Hepatocyte (in vitro differentiated cells): ENCODE measurements around the gene HIVEP1. TPM values are rescaled to one million over a fixed set of nuclear protein-coding genes. Genes with fewer than 3 reads are reported as not detected.

ENCODE experiments used
- DNase-seq: peaks from one replicate; pipeline ENCODE4 v3.0.0-alpha.2; 2016; ENCODE audit warnings: low spot score
- H2AFZ ChIP-seq: fragments of 200-600 bp; sonication (generic); 2 replicates; pipeline ENCODE4 v1.6.0; 2016; ENCODE audit warnings: antibody characterized with exemption, mild to moderate bottlenecking
- H3K27ac ChIP-seq: fragments of 200-600 bp; sonication (generic); 2 replicates; pipeline ENCODE4 v1.5.1; 2016; ENCODE audit warnings: mild to moderate bottlenecking
- H3K27me3 ChIP-seq: fragments of 200-600 bp; sonication (generic); 2 replicates; pipeline ENCODE4 v1.6.1; 2016
- H3K36me3 ChIP-seq: fragments of 200-600 bp; sonication (generic); replicated peaks from 2 replicates; pipeline ENCODE4 v1.5.1; 2016; ENCODE audit warnings: low read depth; ENCODE audit not compliant: insufficient read depth
- H3K4me1 ChIP-seq: fragments of 200-600 bp; sonication (generic); 2 replicates; pipeline ENCODE4 v1.5.1; 2016; ENCODE audit warnings: mild to moderate bottlenecking, moderate library complexity; ENCODE audit not compliant: insufficient read depth
- H3K4me2 ChIP-seq: fragments of 200-600 bp; sonication (generic); 2 replicates; pipeline ENCODE4 v1.6.0; 2016
- H3K4me3 ChIP-seq: fragments of 200-600 bp; sonication (generic); 2 replicates; pipeline ENCODE4 v1.5.1; 2016; ENCODE audit warnings: mild to moderate bottlenecking
- H3K79me2 ChIP-seq: fragments of 200-600 bp; sonication (generic); 2 replicates; pipeline ENCODE4 v1.6.0; 2017; ENCODE audit warnings: mild to moderate bottlenecking
- H3K9me2 ChIP-seq: fragments of 200-600 bp; sonication (generic); replicated peaks from 2 replicates; pipeline ENCODE4 v1.6.0; 2017; ENCODE audit warnings: mild to moderate bottlenecking; ENCODE audit not compliant: insufficient read depth
- H3K9me3 ChIP-seq: fragments of 200-600 bp; sonication (generic); 2 replicates; pipeline ENCODE4 v1.5.1; 2016; ENCODE audit warnings: low read depth, mild to moderate bottlenecking
- H4K20me1 ChIP-seq: fragments of 200-600 bp; sonication (generic); 2 replicates; pipeline ENCODE4 v1.6.0; 2016; ENCODE audit warnings: mild to moderate bottlenecking; ENCODE audit not compliant: insufficient read depth, poor library complexity, severe bottlenecking
- CTCF ChIP-seq: fragments of 200-600 bp; sonication (generic); IDR thresholded peaks from 2 replicates; pipeline ENCODE4 v1.5.1; 2016; ENCODE audit warnings: antibody characterized with exemption, mild to moderate bottlenecking; ENCODE audit not compliant: poor library complexity
- EZH2 ChIP-seq: fragments of 200-600 bp; sonication (generic); IDR thresholded peaks from 2 replicates; pipeline ENCODE4 v1.6.1; 2016; ENCODE audit warnings: antibody characterized with exemption, mild to moderate bottlenecking, borderline replicate concordance
- EZH2phosphoT487 ChIP-seq: fragments of 200-600 bp; sonication (generic); IDR thresholded peaks from one replicate; pipeline ENCODE4 v1.6.1; 2018; ENCODE audit warnings: antibody characterized with exemption, mild to moderate bottlenecking, low read depth, moderate library complexity; ENCODE audit not compliant: unreplicated experiment, severe bottlenecking
- whole genome bisulfite sequencing: methylation state at CpG from one replicate; pipeline ENCODE4 v1.1.6; 2016; ENCODE audit warnings: low lambda C conversion rate; ENCODE audit errors: missing lambda C conversion rate; 5-methylcytosine and 5-hydroxymethylcytosine counted together
- polyA plus RNA-seq: library from polyadenylated mRNA; unstranded; fragments of >200 nt; fragmentation: Nextera tagmentation; extraction: Ambion mirVana; gene quantifications from 2 replicates; pipeline ENCODE4 v1.2.1, GENCODE V29; 2016
- total RNA-seq: library from RNA; depleted of rRNA; stranded (reverse); fragments of >200 nt; gene quantifications from 2 replicates; pipeline ENCODE4 v1.2.3, GENCODE V29; 2014

HIVEP1 gene
- total and polyA plus RNA-seq, 2 experiments from 2014 or later, result 8.7 to 33.7 TPM

- no peak for DNase-seq
- TF ChIP-seq EZH2 (no peak), EZH2phosphoT487 (no peak), CTCF (no peak)
- H3K79me2 ChIP-seq, result no peaks in the 10 kb centered on the region
- H3K27ac ChIP-seq, result no peak overlapping the region
- H3K4me2 ChIP-seq, result no peak overlapping the region
- H3K36me3 ChIP-seq, result no peaks in the 10 kb centered on the region
- 88% methylated on average over 6 of the region's 6 CpGs for WGBS
- no peaks in the 10 kb centered on the region for H3K4me1 ChIP-seq
- H3K27me3 ChIP-seq, result no peaks in the 10 kb centered on the region
- no peaks in the 10 kb centered on the region for H4K20me1 ChIP-seq
- no peak overlapping the region for H3K4me3 ChIP-seq
- H2AFZ ChIP-seq, result no peak overlapping the region
- no peaks in the 10 kb centered on the region for H3K9me2 ChIP-seq
- no peaks in the 10 kb centered on the region for H3K9me3 ChIP-seq
Observed at GRCh38 chr6:12185081-12185673, 173.1 kb downstream of the HIVEP1 start.

- no peak overlapping the region for H2AFZ ChIP-seq
- H3K9me2 ChIP-seq, result no peaks in the 10 kb centered on the region
- DNase-seq, result no peak
- no peaks in the 10 kb centered on the region for H3K4me1 ChIP-seq
- H3K4me3 ChIP-seq, result no peak overlapping the region
- H3K27me3 ChIP-seq, result no peaks in the 10 kb centered on the region
- H3K4me2 ChIP-seq, result no peak overlapping the region
- H4K20me1 ChIP-seq, result no peaks in the 10 kb centered on the region
- H3K27ac ChIP-seq, result no peak overlapping the region
- 74% methylated on average over 4 of the region's 4 CpGs for WGBS
- no peak for TF ChIP-seq EZH2phosphoT487
- no peak for TF ChIP-seq EZH2
- no peak for TF ChIP-seq CTCF
- no peaks in the 10 kb centered on the region for H3K9me3 ChIP-seq
- no peaks in the 10 kb centered on the region for H3K36me3 ChIP-seq
- no peaks in the 10 kb centered on the region for H3K79me2 ChIP-seq
Observed at GRCh38 chr6:12186528-12186927, 174.4 kb downstream of the HIVEP1 start.

- Histone ChIP-seq H3K9me3 (no peaks in the 10 kb centered on the region), H3K27me3 (no peaks in the 10 kb centered on the region), H3K27ac (no peak overlapping the region), H3K4me1 (no peaks in the 10 kb centered on the region), H4K20me1 (no peaks in the 10 kb centered on the region), H3K9me2 (no peaks in the 10 kb centered on the region), H3K79me2 (no peaks in the 10 kb centered on the region), H2AFZ (no peak overlapping the region), H3K4me3 (no peak overlapping the region), H3K4me2 (no peak overlapping the region), H3K36me3 (no peaks in the 10 kb centered on the region)
- DNase-seq, result no peak
- no peak for TF ChIP-seq EZH2phosphoT487
- TF ChIP-seq CTCF, result no peak
- no peak for TF ChIP-seq EZH2
Observed at GRCh38 chr6:12189150-12189549, 177.0 kb downstream of the HIVEP1 start.

- Histone ChIP-seq H3K27ac (no peak overlapping the region), H3K9me3 (no peaks in the 10 kb centered on the region), H3K4me3 (no peak overlapping the region), H3K4me1 (no peaks in the 10 kb centered on the region), H3K9me2 (no peaks in the 10 kb centered on the region), H3K4me2 (no peak overlapping the region), H3K79me2 (no peaks in the 10 kb centered on the region), H2AFZ (no peak overlapping the region), H3K36me3 (no peaks in the 10 kb centered on the region), H4K20me1 (no peaks in the 10 kb centered on the region), H3K27me3 (no peaks in the 10 kb centered on the region)
- no peak for DNase-seq
- TF ChIP-seq CTCF, result no peak
- TF ChIP-seq EZH2phosphoT487, result no peak
- TF ChIP-seq EZH2, result no peak
Observed at GRCh38 chr6:12189661-12190060, 177.5 kb downstream of the HIVEP1 start.
